Ishikawa (cell line): ENCODE measurements around the gene GPR84.

Experiments
- EP300 ChIP-seq: IDR thresholded peaks from 2 replicates; pipeline ENCODE4 v1.6.1; 2012; ENCODE audit warnings: borderline replicate concordance
- YY1 ChIP-seq: IDR thresholded peaks from 2 replicates; pipeline ENCODE4 v1.6.1; 2012; ENCODE audit warnings: low read depth

DNA sequence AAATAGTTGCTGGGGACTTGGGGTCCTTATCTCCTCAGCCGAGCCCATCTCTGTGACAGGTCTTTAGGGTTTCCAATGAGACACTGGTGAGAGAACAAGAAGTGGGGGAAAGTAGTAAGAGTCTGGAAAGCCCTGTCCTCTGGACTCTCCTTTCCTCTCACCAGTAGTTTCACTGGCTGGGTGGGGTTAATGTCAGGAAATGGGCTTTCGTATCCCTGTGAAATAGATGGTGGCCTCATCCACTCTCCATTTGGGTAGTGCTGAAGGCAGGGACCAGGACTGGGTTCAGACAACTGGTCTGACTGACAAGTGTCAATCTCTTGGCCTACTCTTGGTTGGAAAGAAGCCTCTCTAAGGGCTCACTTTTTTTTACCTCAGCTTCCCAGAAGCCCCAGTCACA lies 12.7 kb upstream of the GPR84 start:
- no peak for TF ChIP-seq EP300
- TF ChIP-seq YY1, result no peak
